ENCODE measurements around the gene TRIM61. TPM values are rescaled to one million over a fixed set of nuclear protein-coding genes. Genes with fewer than 3 reads are reported as not detected.
"Not testable (repeated sequence)": the region's sequence is repeated elsewhere in the genome, so short reads cannot be mapped to it uniquely, and the experiment has no call there.

TRIM61 gene
- total and polyA plus RNA-seq, 2 of the 4 experiments (the other 2 are of a cell fraction) = 1.5 to 4.7 TPM

- ATAC-seq (ENCODE audit: low read depth); H2BK120ac ChIP-seq (ENCODE audit: low read depth, low read length); H3K9me1 ChIP-seq (ENCODE audit: insufficient read depth, low read length); DNase-seq; H3K14ac ChIP-seq (replicated peaks; ENCODE audit: low read depth, low read length); H4K20me1 ChIP-seq (ENCODE audit: insufficient read depth, low read length); H3K18ac ChIP-seq (ENCODE audit: low read depth, low read length); H3K36me3 ChIP-seq (ENCODE audit: control insufficient read depth, insufficient read depth, low read length); H3K4me3 ChIP-seq (ENCODE audit: insufficient read depth, low read depth, low read length); H3K4me1 ChIP-seq (ENCODE audit: control insufficient read depth, insufficient read depth, low read length); H3K4ac ChIP-seq (ENCODE audit: low read depth, low read length); H4K91ac ChIP-seq (ENCODE audit: insufficient read depth, low read depth, low read length); H4K5ac ChIP-seq (ENCODE audit: low read depth, low read length); H3K4me2 ChIP-seq (ENCODE audit: low read depth, low read length); H4K8ac ChIP-seq (ENCODE audit: low read depth in 2 of 2, low read length in 2 of 2); H2BK20ac ChIP-seq (ENCODE audit: low read depth, low read length); H2AK9ac ChIP-seq (replicated peaks; ENCODE audit: low read depth, low read length, poor library complexity); H2BK15ac ChIP-seq (ENCODE audit: low read depth, low read length); H2AK5ac ChIP-seq (ENCODE audit: low read depth, low read length); BruUV-seq (replicated peaks); dilution Hi-C loops (cut with HindIII; ENCODE audit: low sequenced_read_pairs, unreplicated experiment); H3K27ac ChIP-seq (ENCODE audit: insufficient read depth, low read length); H2AFZ ChIP-seq (replicated peaks; ENCODE audit: low read length, poor library complexity); POLR2A ChIA-PET (ENCODE audit: unreplicated experiment); H3K79me1 ChIP-seq (ENCODE audit: low read depth in 1 of 2, low read length in 2 of 2); H3K23ac ChIP-seq (ENCODE audit: low read depth, low read length); H3K27me3 ChIP-seq (ENCODE audit: control insufficient read depth, insufficient read depth, low read length); intact Hi-C loops (cut with micrococcal nuclease); H3K9me3 ChIP-seq (ENCODE audit: control insufficient read depth, insufficient read depth, low read length); H2BK5ac ChIP-seq (ENCODE audit: low read depth, low read length, poor library complexity, severe bottlenecking); in situ Hi-C loops (cut with MboI; ENCODE audit: low sequenced_read_pairs); H3K56ac ChIP-seq (ENCODE audit: extremely low read depth, insufficient read depth, low read length); H3K9ac ChIP-seq (ENCODE audit: low read depth, low read length): not testable (repeated sequence)
- WGBS, 2 experiments (ENCODE audit: extremely low coverage in 2 of 2, insufficient read length in 1 of 2) = 78% methylated on average over 1 of the region's 3 CpGs; no CpG with 5 or more reads in 1 of the 2 experiments
- CTCF ChIA-PET = interaction anchor here (0.6 kb wide), 1 partner anchor 693 kb away, joined by 3 read pairs; no protein-coding TSS in a partner anchor
These were observed 29.5 kb downstream of the TRIM61 start for GRCh38 chr4:164948006-164948405.

Data from IMR-90 (cell line).